NCI-H1436 (cell line): Measurements from ENCODE around the gene BMAL1.

Experiments
- DNase-seq: peaks from one replicate; lab custom pipeline; 2025; lab: John Stamatoyannopoulos, UW

The BMAL1 gene

GRCh38 chr11:13317293-13318080 is 39.9 kb downstream of the BMAL1 start:
- no peak for DNase-seq

DNA sequence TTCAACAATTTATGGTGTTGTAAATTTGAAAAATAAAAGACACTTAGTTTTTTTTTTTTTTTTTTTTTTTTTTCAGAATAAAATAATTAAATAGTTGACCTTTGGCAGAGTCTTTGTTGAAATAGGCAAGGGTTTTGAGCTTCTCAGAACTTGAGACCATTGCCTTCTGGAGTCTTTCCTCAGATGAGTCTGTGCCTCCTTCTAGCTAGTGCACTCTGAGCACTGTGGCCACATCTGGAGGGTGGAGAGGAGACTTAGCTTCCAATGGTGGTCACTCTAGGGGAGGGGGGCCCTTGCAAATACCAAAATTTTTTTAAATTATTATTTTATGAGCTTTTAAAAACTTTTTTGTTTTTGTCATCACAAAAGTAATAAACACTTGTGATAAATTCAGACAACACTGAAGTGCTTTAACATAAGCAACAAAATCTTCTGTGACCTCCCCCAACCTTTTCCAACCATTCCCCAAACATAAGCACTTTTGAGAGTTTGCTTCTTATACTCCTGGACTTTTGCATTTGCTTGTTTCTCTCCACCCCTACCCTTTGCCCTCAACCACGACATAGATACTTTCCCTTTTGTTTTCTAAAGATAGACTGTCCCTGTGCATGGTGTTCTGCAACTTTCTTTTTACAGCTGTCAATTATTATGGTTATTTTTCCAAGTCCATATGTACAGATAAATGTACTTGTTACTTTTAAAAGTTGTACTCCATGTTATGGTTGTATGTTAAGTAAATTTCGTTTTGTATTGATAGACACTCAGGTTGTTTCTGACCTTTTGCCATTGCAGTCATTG is 41.1 kb downstream of the BMAL1 start:
- no peak for DNase-seq

GRCh38 chr11:13320688-13321087 is 43.1 kb downstream of the BMAL1 start:
- no peak for DNase-seq

GRCh38 chr11:13321431-13321830 is 43.8 kb downstream of the BMAL1 start:
- DNase-seq = no peak

- no peak for DNase-seq
Observed at GRCh38 chr11:13324141-13324540, 46.6 kb downstream of the BMAL1 start.

DNA sequence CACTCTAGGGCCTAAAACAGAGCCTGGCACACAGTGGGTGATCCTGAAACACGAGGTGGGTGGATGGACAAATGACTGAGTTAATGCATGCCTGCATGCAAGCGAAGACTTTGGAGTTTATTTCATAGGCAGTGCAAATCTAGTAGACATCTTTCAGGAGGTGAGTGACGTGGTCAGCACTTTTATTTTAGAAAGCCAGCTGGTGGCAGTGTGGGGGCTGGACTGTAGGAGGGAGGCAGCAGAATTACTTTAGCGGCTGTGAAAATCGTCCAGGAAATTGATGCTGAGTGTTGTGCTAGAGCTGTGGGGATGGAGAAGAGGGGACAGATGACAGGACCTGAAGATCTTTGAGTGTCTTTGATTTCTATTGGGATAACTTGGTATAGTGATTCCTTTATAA is 47.1 kb downstream of the BMAL1 start:
- DNase-seq = no peak

GRCh38 chr11:13327421-13327820 is 49.8 kb downstream of the BMAL1 start:
- peak; percentile 13 for DNase-seq

DNA sequence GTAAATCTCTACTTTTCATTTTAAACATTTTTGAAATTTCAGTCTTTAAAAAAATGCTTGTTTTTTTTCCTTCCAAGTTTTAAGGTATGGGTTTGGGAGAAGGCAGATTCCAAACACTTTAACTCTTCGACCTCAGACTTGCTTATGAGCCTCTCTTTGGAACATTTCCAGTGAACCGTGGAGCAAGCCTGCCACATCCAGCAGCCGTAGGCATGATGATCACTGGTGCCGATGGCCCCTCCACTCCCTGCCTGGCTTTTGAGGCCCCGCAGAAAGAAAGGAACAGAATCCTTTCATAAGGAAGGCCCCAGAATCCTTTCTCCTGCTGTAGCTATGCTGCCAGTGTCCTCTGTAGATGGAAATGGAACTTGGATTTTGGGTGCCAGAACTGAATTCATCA is 50.7 kb downstream of the BMAL1 start:
- no peak for DNase-seq

DNA sequence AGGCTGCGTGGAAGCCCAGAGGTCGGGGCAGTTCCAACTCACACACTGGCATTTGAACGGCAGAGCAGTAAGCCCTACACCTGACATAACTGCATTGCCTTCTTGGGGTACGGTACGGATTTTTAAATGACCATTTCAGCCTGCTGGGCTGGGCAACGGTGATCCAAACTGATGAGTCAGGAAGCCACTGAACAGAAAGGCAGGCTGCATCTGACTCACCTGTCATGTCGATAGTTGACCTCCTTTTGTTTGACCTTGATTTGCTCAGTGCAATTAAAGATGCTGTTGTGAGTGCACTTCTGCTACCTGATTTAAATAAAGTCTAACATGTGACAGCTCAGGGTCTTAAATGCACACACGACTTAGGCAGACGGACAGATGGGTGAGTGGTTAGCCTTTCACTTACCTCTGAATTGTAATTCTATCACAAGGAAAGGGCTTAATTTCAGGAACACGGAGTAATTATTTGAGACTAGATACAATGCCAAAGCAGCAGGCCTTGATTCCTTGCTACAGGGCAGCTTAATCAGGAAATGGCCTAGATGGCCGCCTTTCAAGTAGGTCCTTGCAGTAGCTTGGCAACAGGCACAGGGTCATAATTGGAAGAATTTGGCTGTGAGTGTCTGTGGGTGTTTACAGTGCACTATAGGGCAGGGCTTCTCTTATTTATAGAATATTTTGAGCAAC is 52.2 kb downstream of the BMAL1 start:
- peak; percentile 56 for DNase-seq

- no peak for DNase-seq
Observed at GRCh38 chr11:13332124-13332523, 54.5 kb downstream of the BMAL1 start.

- no peak for DNase-seq
Observed at GRCh38 chr11:13333456-13333957, 55.9 kb downstream of the BMAL1 start.

GRCh38 chr11:13334034-13334786 is 56.6 kb downstream of the BMAL1 start:
- no peak for DNase-seq

DNA sequence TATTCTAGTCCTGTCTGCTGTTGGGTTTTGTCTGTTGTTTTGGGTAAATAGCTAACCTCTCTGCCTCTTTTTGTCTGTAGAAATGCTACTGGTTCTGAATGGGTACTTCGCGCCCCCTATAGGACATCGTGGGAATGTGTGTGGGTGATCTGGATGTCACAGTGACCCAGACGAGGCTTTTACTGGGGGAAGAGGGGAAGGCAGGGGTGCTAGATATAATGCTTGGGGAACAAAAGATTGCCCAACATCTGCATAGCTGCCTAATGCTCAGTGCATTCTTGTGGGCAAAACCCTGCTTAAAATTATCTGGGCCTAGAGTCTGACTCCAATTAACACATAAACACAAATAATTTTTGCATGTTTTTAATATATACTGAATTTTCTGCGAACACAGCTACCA is 57.7 kb downstream of the BMAL1 start:
- peak; percentile 24 for DNase-seq

DNA sequence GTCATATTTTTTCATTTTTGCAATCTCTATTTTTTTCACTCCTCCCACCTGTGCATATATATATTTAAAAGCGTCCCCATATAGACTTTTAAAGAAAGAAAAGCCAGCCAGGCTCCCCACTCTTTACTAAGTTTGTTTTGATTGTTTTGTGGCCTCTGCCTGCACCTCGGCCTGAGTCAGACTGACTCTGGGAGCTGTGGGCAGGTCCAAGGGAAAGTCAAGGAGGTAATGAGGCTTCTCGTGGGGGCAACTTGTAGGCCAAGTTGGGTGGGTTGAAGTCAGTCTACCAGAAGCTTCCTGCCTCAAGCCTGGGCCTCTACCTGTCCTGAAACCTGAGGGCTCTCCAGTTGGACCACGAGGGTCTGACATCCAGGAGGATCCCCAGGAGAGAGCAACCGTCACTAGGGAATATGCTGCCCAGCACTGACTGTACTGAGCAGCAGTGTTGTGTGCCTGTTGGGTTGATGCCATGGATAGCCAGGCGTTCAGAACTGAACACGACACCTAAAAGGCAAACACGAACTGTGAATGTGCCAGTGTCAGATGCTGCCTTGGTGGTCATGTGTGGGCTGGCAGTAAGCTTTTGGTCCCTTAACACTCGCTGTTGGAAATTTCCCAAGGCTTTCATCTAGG is 58.8 kb downstream of the BMAL1 start:
- DNase-seq = no peak

DNA sequence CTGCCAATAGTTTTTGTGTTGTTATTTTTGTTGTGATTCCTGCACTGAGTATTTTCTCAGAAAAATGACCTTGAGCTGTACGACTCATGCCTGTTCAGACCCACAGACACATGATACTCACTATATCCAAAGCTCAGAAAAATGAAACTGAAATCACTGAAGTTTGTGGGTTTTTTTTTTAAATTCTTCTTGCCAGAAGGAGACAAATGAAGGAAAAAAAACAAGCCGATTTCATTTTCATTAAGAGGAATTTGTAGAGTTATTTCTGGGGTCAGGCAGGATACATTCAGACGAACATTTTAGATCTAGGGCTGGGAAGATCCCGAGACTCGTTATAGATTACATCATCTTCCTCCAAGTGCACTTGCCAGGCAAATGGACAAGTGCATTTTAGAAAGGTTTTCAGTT is 60.4 kb downstream of the BMAL1 start:
- DNase-seq = no peak

- DNase-seq = no peak
Observed at GRCh38 chr11:13338427-13339069, 61.0 kb downstream of the BMAL1 start.

- no peak for DNase-seq
Observed at GRCh38 chr11:13339195-13340153, 61.9 kb downstream of the BMAL1 start.

- DNase-seq = no peak
Observed at GRCh38 chr11:13341026-13341425, 63.4 kb downstream of the BMAL1 start.

DNA sequence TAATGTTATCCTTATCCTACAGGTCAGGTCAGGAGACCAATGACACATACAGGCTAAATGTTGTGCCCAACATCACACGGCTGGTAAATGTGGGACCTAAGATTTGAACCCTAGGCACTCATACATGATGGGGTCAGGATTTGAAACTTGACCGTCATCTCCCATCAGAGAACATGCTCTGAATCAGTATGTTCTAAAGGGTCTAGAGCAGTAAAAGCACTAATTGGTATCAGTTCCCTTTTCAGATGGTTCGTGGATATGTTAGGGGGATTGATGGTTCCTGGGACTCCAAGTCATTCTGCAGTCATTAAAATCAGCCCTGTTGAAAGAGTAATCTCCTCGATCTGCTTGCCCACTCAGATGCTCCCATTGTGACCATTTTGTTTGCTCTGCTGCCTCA is 65.5 kb downstream of the BMAL1 start:
- no peak for DNase-seq
